ENCODE data around the gene KLHL2. TPM values are rescaled to one million over a fixed set of nuclear protein-coding genes. Genes with fewer than 3 reads are reported as not detected.
"Not testable (repeated sequence)": the region's sequence is repeated elsewhere in the genome, so short reads cannot be mapped to it uniquely, and the experiment has no call there.

KLHL2 gene
- total and polyA plus RNA-seq, 5 experiments from 2014 or later = 3.5 to 23.7 (median 10.4) TPM

DNA sequence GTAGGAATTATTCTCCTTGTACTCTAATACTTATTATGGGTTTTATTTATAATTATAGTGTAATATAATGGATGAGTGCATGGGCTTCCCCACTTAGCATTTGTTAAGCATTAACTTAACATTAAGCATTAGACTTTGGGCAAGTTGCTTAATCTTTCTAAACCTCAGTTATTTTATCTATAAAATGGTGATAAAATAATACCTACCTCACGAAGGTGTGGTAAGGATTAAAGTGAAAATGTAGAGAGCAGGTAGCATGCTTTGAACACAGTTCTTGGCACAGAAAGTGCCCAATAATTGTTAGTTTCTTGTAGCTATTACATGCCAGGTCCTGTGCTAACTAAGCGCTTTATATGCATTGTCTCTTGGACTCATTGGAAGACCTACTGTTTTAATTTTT lies 122.7 kb downstream of the KLHL2 start:
- POLR2A ChIA-PET = no interaction called here

DNA sequence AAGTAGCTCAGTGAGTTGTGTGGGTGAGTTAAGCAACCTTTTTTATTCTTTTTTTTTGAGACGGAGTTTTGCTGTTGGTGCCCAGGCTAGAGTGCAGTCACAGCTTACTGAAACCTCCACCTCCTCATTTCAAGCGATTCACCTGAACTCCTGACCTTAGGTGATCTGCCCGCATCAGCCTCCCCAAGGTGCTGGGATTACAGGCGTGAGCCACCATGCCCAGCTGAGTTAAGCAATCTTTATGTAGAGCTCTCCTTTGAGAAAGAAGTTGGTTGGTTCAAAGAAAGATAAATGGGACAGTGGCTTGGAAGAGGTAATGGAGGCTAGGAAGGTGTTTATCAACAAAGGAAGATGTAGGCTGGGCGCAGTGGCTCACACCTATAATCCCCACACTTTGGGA lies 123.3 kb downstream of the KLHL2 start:
- DNase-seq (no peak), ATAC-seq (no peak)
- peak overlapping the region in 1 of 10 donors; percentile 21 for H3K27ac Mint-ChIP-seq
- H3K9me3 Mint-ChIP-seq = no peaks in the 10 kb centered on the region
- peaks cover 28 to 48% (median 45%) of the 10 kb centered on the region in 4 donors for H3K4me1 Mint-ChIP-seq
- no peaks in the 10 kb centered on the region for H3K27me3 Mint-ChIP-seq
- POLR2A ChIA-PET = no interaction called here
- H3K4me3 Mint-ChIP-seq = peak overlapping the region in 2 of 10 donors; percentile 2 to 60
- H3K36me3 Mint-ChIP-seq = peaks cover 0 to 37% (median 2%) of the 10 kb centered on the region in 3 donors

More for the DNA sequence above, 122.7 kb downstream of the KLHL2 start:
- H3K4me3 Mint-ChIP-seq = peak overlapping the region in 2 of 10 donors; percentile 8 to 41
- no peaks in the 10 kb centered on the region for H3K27me3 Mint-ChIP-seq
- H3K27ac Mint-ChIP-seq = no peak overlapping the region
- ATAC-seq (no peak), DNase-seq (no peak)
- peaks cover 0 to 31% (median 2%) of the 10 kb centered on the region in 3 donors for H3K36me3 Mint-ChIP-seq
- peaks cover 29 to 46% (median 45%) of the 10 kb centered on the region in 4 donors for H3K4me1 Mint-ChIP-seq
- H3K9me3 Mint-ChIP-seq = no peaks in the 10 kb centered on the region

DNA sequence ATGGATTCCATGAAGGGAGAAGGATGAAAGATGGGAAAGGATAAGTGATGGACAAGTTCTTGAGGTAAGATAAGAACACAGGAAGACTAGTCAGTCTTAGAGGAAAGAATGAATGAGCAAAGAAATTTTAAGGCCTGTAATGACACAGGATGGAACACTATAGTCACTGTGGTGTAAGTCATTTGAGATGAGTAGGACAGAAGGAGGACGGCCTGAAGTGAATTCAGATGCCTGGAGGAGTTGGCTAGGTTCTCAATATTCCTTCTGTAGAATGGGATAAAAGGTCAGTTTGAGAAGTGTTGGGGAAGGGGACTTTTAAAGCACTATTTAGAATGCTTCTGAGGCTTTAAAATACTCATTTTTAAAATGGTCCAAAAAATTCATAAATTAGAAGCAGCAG lies 124.0 kb downstream of the KLHL2 start:
- peak overlapping the region in 1 of 10 donors; percentile 21 for H3K27ac Mint-ChIP-seq
- DNase-seq = no peak
- H3K4me3 Mint-ChIP-seq = peak overlapping the region in 2 of 10 donors; percentile 3 to 48
- H3K27me3 Mint-ChIP-seq = no peaks in the 10 kb centered on the region
- peaks cover 0 to 39% (median 2%) of the 10 kb centered on the region in 3 donors for H3K36me3 Mint-ChIP-seq
- no peak for ATAC-seq
- no peaks in the 10 kb centered on the region for H3K9me3 Mint-ChIP-seq
- POLR2A ChIA-PET = no interaction called here
- peaks cover 22 to 45% (median 38%) of the 10 kb centered on the region in 4 donors for H3K4me1 Mint-ChIP-seq

DNA sequence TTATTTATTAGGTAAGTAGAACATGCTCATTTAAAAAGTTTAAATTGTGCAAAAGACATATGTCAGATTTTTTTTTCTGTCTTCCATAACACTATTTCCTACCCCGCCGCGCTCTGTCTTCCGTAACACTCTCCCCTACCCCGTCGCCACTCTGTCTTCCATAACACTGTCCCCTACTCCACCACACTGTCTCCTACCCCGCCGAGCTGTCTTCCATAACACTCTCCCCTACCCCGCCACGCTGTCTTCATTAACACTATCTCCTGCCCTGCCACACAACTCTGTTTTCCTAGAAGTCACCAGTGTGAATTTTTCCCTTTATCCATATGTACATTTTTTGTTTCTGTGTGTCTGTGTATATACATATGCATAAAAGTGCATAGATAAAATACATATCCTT lies 124.5 kb downstream of the KLHL2 start:
- Mint-ChIP-seq H3K27ac (peak overlapping the region in 1 of 10 donors; percentile 9), H3K4me1 (peaks cover 24 to 46% (median 36%) of the 10 kb centered on the region in 4 donors), H3K27me3 (no peaks in the 10 kb centered on the region), H3K4me3 (peak overlapping the region in 4 of 10 donors; percentile 1 to 39 (median 22)), H3K36me3 (peaks cover 0 to 44% (median 2%) of the 10 kb centered on the region in 3 donors), H3K9me3 (no peaks in the 10 kb centered on the region)
- no peak for DNase-seq
- POLR2A ChIA-PET = no interaction called here
- ATAC-seq = no peak

DNA sequence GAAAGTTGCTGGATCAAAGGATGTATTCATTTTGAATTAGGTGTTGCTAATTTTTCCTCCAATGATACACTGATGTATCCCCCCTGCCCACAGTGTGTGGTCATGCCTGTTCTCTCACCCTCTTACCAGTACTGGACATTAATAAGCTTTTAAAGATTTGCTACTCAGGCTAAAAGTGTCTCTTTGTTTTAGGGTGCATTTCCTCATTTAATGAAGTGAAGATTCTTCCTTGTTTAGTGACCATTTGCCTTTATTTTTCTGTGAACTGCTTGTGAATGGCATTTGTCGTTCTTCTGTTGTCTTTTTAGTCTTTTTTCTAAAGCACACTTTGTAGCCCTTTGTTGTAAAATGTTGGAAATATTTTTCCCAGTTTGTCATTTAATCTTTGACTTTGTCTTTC lies 125.1 kb downstream of the KLHL2 start:
- DNase-seq (no peak), ATAC-seq (no peak)
- Mint-ChIP-seq H3K4me1 (peaks cover 26 to 49% (median 36%) of the 10 kb centered on the region in 4 donors), H3K27me3 (no peaks in the 10 kb centered on the region), H3K9me3 (no peaks in the 10 kb centered on the region), H3K4me3 (peak overlapping the region in 2 of 10 donors; percentile 19 to 24), H3K36me3 (peaks cover 0 to 51% (median 2%) of the 10 kb centered on the region in 3 donors), H3K27ac (peak overlapping the region in 2 of 10 donors; percentile 9 to 55)
- POLR2A ChIA-PET = no interaction called here

DNA sequence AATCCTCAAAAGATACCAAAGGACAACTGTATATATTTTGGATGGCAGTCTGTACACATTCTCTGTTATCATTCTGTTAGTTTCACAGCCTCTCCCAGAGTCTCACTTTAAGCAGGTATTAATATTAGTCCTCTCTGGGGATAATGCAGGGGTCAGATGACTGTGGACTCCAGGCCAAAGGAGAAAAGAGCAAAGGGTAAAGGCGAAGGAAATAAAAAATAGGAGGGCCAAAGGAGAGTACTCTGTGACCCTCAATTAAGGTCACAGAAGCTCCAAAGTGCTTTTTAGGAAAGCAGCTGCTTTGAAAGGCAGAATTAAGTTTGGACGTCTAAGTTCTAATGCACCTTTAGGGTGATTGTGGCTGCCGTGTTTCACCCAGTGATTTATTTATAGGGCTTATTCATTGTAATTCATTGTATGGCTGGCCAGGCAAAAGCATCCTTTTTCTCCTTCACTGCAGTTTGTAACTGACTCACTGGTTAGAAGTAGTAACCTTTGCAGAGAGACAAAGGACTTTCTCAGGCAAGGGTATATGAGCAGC lies 127.9 kb downstream of the KLHL2 start:
- DNase-seq (no peak), ATAC-seq (no peak)
- Mint-ChIP-seq H3K27me3 (no peaks in the 10 kb centered on the region), H3K4me3 (no peak overlapping the region), H3K4me1 (peaks cover 27 to 46% (median 33%) of the 10 kb centered on the region in 4 donors), H3K27ac (peak overlapping the region in 2 of 10 donors; percentile 24 to 26), H3K36me3 (peaks cover 0 to 73% (median 7%) of the 10 kb centered on the region in 3 donors), H3K9me3 (no peaks in the 10 kb centered on the region)
- POLR2A ChIA-PET = no interaction called here

DNA sequence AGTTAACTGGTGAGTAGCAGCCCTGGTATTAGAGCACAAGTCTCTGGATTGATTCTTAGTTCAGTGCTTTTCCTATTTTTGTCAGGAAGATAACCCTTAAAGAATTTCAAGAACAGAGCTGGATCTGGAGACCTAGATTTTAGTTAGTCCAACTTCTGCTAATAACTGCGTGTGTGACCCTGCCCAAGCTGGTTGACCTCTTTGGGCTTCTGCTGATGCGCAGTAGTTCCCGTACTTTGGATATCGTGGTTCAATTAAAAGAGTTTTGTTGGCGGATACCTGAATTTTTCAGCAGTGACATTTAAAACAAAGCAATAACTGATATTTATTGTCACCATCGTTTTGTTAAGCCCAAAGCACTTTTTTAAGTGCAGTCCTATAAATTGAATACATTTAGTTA lies 129.4 kb downstream of the KLHL2 start:
- POLR2A ChIA-PET = no interaction called here
- H3K36me3 Mint-ChIP-seq = peaks cover 0 to 73% (median 5%) of the 10 kb centered on the region in 3 donors
- no peak for ATAC-seq

DNA sequence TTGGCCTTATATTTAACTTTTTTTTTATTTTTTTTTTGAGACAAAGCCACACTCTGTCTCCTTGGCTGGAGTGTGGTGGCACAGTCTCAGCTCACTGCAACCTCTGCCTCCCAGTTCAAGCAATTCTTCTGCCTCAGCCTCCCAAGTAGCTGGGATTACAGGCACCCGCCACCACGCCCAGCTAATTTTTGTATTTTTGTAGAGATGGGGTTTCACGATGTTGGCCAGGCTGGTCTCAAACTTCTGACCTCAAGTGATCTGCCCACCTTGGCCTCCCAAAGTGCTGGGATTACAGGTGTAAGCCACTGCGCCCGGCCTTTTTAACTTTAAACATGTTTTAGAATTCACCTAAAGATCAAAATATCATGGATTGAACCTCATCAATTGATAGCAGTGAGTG lies 135.0 kb downstream of the KLHL2 start:
- not testable (repeated sequence) for H3K4me3 Mint-ChIP-seq, ATAC-seq, H3K27me3 Mint-ChIP-seq, DNase-seq, H3K4me1 Mint-ChIP-seq, H3K9me3 Mint-ChIP-seq
- Mint-ChIP-seq H3K27ac (peak overlapping the region in 4 of 10 donors; percentile 41 to 78 (median 54)), H3K36me3 (peaks cover 0 to 56% (median 5%) of the 10 kb centered on the region in 3 donors)
- POLR2A ChIA-PET = interaction anchor here (1.1 to 2.3 kb wide), 2 partner anchors 15 to 199 kb away, joined by 3 to 5 read pairs; partner anchors contain the start of gene MSMO1

More for the DNA sequence above, 129.4 kb downstream of the KLHL2 start:
- Mint-ChIP-seq H3K27me3 (no peaks in the 10 kb centered on the region), H3K27ac (peak overlapping the region in 2 of 10 donors; percentile 2 to 7), H3K9me3 (no peaks in the 10 kb centered on the region), H3K4me1 (peaks cover 13 to 31% (median 19%) of the 10 kb centered on the region in 4 donors), H3K4me3 (no peak overlapping the region)
- DNase-seq = no peak

DNA sequence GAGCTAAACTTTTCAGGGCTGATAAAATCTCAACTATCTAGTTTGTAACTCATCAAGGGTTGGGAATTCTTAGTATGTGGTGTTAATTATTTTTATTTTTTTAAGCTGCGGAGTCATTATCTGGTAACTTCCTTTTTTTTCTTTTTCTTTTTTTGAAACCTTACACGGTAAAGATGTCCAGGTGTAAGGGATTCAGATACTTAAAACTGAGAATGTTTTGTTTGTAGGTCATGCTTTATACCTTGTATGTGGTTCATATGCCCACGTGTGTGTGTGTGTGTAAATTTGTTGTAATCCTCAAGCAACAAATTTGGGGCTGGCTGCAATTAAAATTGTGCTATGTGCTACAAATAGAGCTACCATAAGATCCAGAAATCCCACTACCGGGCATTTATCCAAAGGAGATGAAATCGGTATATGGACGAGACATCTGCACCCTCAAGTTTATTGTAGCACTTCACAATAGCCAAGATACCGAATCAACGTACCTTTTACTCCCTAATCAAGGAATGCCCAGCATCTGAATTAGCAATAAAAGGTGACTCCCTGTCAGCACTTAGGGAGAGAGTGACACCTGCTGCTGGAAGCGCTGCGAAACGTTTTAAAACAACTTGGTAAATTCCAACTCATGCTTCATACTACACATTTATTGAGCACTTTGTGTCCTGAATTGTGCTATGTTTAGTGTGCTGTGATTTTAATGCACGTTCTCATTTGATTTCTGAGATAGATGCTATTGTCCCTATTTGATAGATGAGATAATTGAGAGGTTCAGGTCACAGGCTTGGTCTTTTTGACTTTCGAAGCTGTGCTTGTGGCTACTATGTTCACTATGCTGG lies 136.2 kb downstream of the KLHL2 start:
- Mint-ChIP-seq H3K9me3 (no peaks in the 10 kb centered on the region), H3K36me3 (peaks cover 0 to 46% (median 5%) of the 10 kb centered on the region in 3 donors), H3K27ac (peak overlapping the region in 3 of 10 donors; percentile 32 to 52 (median 39)), H3K4me1 (no peaks in the 10 kb centered on the region), H3K4me3 (no peak overlapping the region), H3K27me3 (no peaks in the 10 kb centered on the region)
- DNase-seq (peak in 1 of 10 donors; percentile 28), ATAC-seq (no peak)
- POLR2A ChIA-PET = interaction anchor here (1.1 to 2.3 kb wide), 3 partner anchors 16 to 212 kb away, joined by 3 to 12 read pairs (median 5); partner anchors contain the start of gene MSMO1

DNA sequence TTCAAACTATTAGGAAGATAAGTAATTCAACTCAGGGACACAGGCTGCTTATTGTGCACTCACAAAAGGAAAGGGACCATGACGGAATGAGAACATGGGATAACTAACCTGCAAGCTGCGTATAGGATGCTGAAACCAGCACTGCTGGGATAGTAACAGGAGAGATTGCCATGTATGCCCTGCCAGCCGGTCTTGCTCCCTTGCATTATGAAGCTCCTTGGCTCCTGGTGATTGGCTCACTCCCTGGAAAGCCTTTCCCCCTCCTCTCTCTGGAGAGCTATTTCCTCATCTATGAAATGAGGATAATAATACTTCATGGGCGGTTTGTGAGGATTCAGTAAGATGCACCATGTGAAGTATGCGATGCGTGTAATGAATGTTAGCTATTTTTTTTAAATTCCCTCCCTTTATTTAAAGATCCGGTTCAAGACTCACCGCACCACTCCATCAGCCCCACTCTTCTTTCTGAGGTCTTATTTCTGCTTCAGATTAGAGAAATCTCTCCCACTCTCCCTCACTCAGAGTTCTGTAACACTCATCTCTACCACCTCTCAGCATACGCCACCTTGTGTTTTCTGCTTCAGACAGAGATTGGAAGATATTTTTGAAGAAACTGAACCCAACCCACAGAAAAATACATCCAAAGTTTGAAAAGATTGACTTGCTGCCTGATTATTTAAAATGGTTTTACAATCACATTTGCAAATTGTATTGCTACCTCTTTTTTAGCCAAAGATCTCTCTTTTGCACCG lies 138.5 kb downstream of the KLHL2 start:
- POLR2A ChIA-PET = no interaction called here
- Mint-ChIP-seq H3K27me3 (peaks cover 0 to under 1% (median 0%) of the 10 kb centered on the region in 5 donors), H3K9me3 (no peaks in the 10 kb centered on the region), H3K4me3 (no peak overlapping the region), H3K4me1 (no peaks in the 10 kb centered on the region), H3K27ac (peak overlapping the region in 2 of 10 donors; percentile 41 to 73), H3K36me3 (peaks cover 0 to 26% (median 0%) of the 10 kb centered on the region in 3 donors)
- DNase-seq (no peak), ATAC-seq (no peak)

DNA sequence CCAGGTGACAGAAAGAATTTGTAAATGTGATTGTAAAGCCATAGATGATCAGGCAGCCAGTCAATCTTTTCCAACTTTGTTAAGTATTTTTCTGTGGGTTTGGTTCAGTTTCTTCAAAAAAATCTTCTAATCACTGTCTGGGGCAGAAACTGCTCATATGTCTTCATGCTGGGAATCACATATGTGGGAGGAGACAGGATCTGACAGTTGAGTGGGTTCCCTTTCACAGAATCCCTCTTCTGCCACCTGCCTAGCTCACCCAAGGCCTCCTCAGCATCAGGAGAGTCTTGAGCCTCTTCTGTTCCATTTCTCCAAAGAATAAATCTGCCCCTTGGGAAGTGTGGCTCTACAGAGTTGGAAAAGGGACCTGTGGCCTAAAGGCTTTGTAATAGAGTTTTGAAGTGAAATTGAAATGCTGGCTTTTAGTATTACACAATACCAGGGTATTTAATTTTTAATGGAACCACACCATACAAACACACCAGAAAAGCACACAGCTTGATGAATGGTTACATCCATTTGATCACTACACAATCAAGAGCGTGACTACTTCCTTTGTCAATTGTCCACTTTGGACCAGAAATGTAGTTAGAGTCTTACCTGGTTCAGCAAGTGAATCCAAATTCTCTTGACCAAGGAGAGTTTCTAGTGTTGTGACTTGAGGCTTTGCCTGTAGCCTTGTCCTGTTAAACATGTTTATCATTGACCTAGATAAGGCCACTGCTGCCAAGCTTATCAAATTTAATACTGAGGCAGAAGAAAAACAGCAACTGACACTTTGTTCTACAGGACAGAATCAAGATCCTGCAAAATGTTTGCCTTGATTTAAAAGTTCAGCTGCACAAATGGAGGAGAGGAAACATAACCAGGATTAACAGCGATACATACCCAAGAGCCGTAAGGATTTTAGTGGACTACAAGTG lies 140.5 kb downstream of the KLHL2 start:
- Mint-ChIP-seq H3K9me3 (no peaks in the 10 kb centered on the region), H3K4me3 (no peak overlapping the region), H3K27me3 (peaks cover 0 to 3% (median 0%) of the 10 kb centered on the region in 5 donors), H3K4me1 (no peaks in the 10 kb centered on the region), H3K36me3 (peaks cover 0 to 12% (median 0%) of the 10 kb centered on the region in 3 donors), H3K27ac (no peak overlapping the region)
- POLR2A ChIA-PET = no interaction called here
- ATAC-seq (no peak), DNase-seq (no peak)
